ENCODE results near the gene GLIPR1L2. TPM values are rescaled to one million over a fixed set of nuclear protein-coding genes. Genes with fewer than 3 reads are reported as not detected.
"Not testable (repeated sequence)": the region's sequence is repeated elsewhere in the genome, so short reads cannot be mapped to it uniquely, and the experiment has no call there.

The GLIPR1L2 gene
- total and polyA plus RNA-seq, 10 of the 15 experiments (the other 5 are each of a cell fraction or from before 2014, with no cell fraction given): 0.04 to 0.39 (median 0.09) TPM; not detected in 3

DNA sequence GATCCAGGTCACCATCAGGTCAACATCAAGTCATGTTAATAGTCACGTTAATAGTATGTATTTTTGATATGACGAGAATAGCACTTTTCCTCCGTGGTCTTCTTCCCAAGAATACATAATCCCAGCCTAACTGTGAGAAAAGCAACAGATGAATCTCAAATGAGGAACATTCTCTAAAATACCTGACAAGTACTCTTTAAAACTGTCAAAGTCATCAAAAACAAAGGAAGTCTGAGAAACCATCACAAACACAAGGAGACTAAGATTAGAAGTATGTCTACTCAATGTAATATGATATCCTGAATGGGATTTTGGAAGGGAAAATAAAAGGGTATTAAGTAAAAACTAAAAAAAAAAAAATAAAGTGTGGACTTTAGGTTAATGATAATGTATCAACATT is 52.8 kb downstream of the GLIPR1L2 start (continued):
- TF ChIP-seq BCL3 (IDR thresholded peaks at IDR 0.05; ENCODE audit: borderline replicate concordance, insufficient read depth, low read depth, low read length, poor library complexity, severe bottlenecking) (no peak), PAX5 (IDR thresholded peaks at IDR 0.05; ENCODE audit: borderline replicate concordance, low read depth, low read length) (no peak), HDAC2 (IDR thresholded peaks at IDR 0.05) (no peak), CBX5 (IDR thresholded peaks at IDR 0.05; ENCODE audit: low read depth) (no peak), ATF7 (IDR thresholded peaks at IDR 0.05; ENCODE audit: low read depth) (no peak)

- Histone ChIP-seq H3K9me3 (replicated peaks; ENCODE audit: control insufficient read depth, insufficient read depth, low read length) (no peaks in the 10 kb centered on the region), H3K27me3 (replicated peaks in 1 of 2; ENCODE audit: control insufficient read depth in 2 of 2, insufficient read depth in 2 of 2, low read length in 1 of 2) (no peaks in the 10 kb centered on the region; a peak in 1 of 4 replicates), H3K4me1 (ENCODE audit: control insufficient read depth, insufficient read depth, low read length) (no peaks in the 10 kb centered on the region), H3K36me3 (ENCODE audit: control insufficient read depth in 2 of 2, insufficient read depth in 2 of 2, low read length in 1 of 2) (no peaks in the 10 kb centered on the region), H3K4me3 (no peak overlapping the region), H3K4me2 (ENCODE audit: control insufficient read depth, insufficient read depth) (no peak overlapping the region), H4K20me1 (ENCODE audit: control insufficient read depth, insufficient read depth) (no peaks in the 10 kb centered on the region), H2AFZ (ENCODE audit: control insufficient read depth, low read depth, low read length) (no peak overlapping the region), H3K79me2 (ENCODE audit: control insufficient read depth, insufficient read depth, low read length) (no peaks in the 10 kb centered on the region), H3K9ac (ENCODE audit: control insufficient read depth, insufficient read depth, low read length) (no peak overlapping the region), H3K27ac (ENCODE audit: control insufficient read depth, insufficient read depth) (no peak overlapping the region)
- ATAC-seq: no peak
- in situ Hi-C loops (cut with MboI) (no loop called here), intact Hi-C loops (cut with micrococcal nuclease; ENCODE audit: unreplicated experiment) (no loop called here)
- no peak for TF ChIP-seq YY1 (IDR thresholded peaks at IDR 0.05; ENCODE audit: low read depth, low read length)
- TF ChIP-seq SMARCA5 (IDR thresholded peaks at IDR 0.05): no peak
- no peak for TF ChIP-seq SMC3 (IDR thresholded peaks at IDR 0.05; ENCODE audit: borderline replicate concordance, low read length)
- no peak for TF ChIP-seq ZSCAN29 (IDR thresholded peaks at IDR 0.05)
- TF ChIP-seq CBFB (IDR thresholded peaks at IDR 0.05; ENCODE audit: low read depth): no peak
- no peak for TF ChIP-seq ZZZ3 (IDR thresholded peaks at IDR 0.05; ENCODE audit: control insufficient read depth, insufficient read length, low read depth)
- no peak for TF ChIP-seq TBL1XR1 (IDR thresholded peaks at IDR 0.05; ENCODE audit: low read depth, low read length)
- no peak for TF ChIP-seq JUNB (IDR thresholded peaks at IDR 0.05)
- TF ChIP-seq POLR2A (IDR thresholded peaks at IDR 0.05; ENCODE audit: low read depth, low read length): no peak
- no peak for DNase-seq (ENCODE audit: low read depth, low spot score)
- BruUV-seq (replicated peaks): no TSS peak
- SMC1A ChIA-PET (ENCODE audit: uncharacterized antibody, unreplicated experiment): no interaction called here
- 91% methylated on average over 6 of the region's 6 CpGs for WGBS (ENCODE audit: insufficient coverage, insufficient replicate concordance, low lambda C conversion rate, missing lambda C conversion rate)
- FAIRE-seq: no peak
- RAD21 ChIA-PET (ENCODE audit: unreplicated experiment): no interaction called here
- POLR2A ChIA-PET: no interaction called here
- CTCF ChIA-PET: no interaction called here
Measured at GRCh38 chr12:75444429-75445136, 53.7 kb downstream of the GLIPR1L2 start.

DNA sequence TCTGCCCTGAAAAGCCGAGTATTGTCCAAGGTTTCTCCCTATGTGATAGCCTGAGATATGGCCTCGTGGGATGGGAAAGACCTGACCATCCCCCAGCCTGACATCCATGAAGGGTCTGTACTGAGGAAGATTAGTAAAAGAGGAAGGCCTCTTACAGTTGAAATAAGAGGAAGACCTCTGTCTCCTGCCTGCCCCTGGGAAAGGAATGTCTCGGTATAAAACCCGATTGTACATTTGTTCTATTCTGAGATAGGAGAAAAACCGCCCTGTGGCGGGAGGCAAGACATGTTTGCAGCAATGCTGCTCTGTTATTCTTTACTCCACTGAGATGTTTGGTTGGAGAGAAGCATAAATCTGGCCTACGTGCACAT is 54.2 kb downstream of the GLIPR1L2 start:
- not testable (repeated sequence) for H3K27me3 ChIP-seq (replicated peaks in 1 of 2; ENCODE audit: control insufficient read depth in 2 of 2, insufficient read depth in 2 of 2, low read length in 1 of 2); H4K20me1 ChIP-seq (ENCODE audit: control insufficient read depth, insufficient read depth); H3K36me3 ChIP-seq (ENCODE audit: control insufficient read depth in 2 of 2, insufficient read depth in 2 of 2, low read length in 1 of 2)

More for the DNA sequence above, 54.2 kb downstream of the GLIPR1L2 start:
- in situ Hi-C loops (cut with MboI); POLR2A ChIA-PET; H3K9me3 ChIP-seq (replicated peaks; ENCODE audit: control insufficient read depth, insufficient read depth, low read length); DNase-seq (ENCODE audit: low read depth, low spot score); H3K79me2 ChIP-seq (ENCODE audit: control insufficient read depth, insufficient read depth, low read length); H2AFZ ChIP-seq (ENCODE audit: control insufficient read depth, low read depth, low read length); H3K27ac ChIP-seq (ENCODE audit: control insufficient read depth, insufficient read depth); ATAC-seq; FAIRE-seq; intact Hi-C loops (cut with micrococcal nuclease; ENCODE audit: unreplicated experiment); H3K4me2 ChIP-seq (ENCODE audit: control insufficient read depth, insufficient read depth); H3K4me3 ChIP-seq; H3K9ac ChIP-seq (ENCODE audit: control insufficient read depth, insufficient read depth, low read length); BruUV-seq (replicated peaks); RAD21 ChIA-PET (ENCODE audit: unreplicated experiment); H3K4me1 ChIP-seq (ENCODE audit: control insufficient read depth, insufficient read depth, low read length): not testable (repeated sequence)
- SMC1A ChIA-PET (ENCODE audit: uncharacterized antibody, unreplicated experiment): interaction anchor here (1.0 kb wide), 1 partner anchor 47 kb away, joined by 3 read pairs; no protein-coding TSS in a partner anchor
- CTCF ChIA-PET: interaction anchor here (1.1 to 1.6 kb wide), 2 partner anchors 39 to 110 kb away, joined by 3 to 5 read pairs; no protein-coding TSS in a partner anchor
- WGBS (ENCODE audit: insufficient coverage, insufficient replicate concordance, low lambda C conversion rate, missing lambda C conversion rate): 50% methylated on average over 7 of the region's 7 CpGs

All from GM12878 (cell line).